DND-41 (cell line): ENCODE data around the gene FGB.

Experiments used
- ATAC-seq: fragments of 200-7000 bp; cut with Tn5 transposase; 3 replicates; pipeline ENCODE4 v1.9.1; 2021; ENCODE audit warnings: low read depth; ENCODE audit not compliant: insufficient read depth
- DNase-seq: peaks from one replicate; pipeline ENCODE4 v3.0.0-alpha.2; 2020
- H2AFZ ChIP-seq: 2 replicates; pipeline ENCODE4 v1.6.0; 2012; ENCODE audit warnings: low read depth, low read length
- H3K27ac ChIP-seq: 2 replicates; pipeline ENCODE4 v1.5.1; 2012; ENCODE audit warnings: low read length, inconsistent platforms
- H3K27me3 ChIP-seq: fragments of 200-600 bp; sonication (generic); 2 replicates; pipeline ENCODE4 v1.6.0; 2012; ENCODE audit warnings: low read length, mild to moderate bottlenecking, inconsistent platforms; ENCODE audit not compliant: insufficient read depth, poor library complexity
- H3K36me3 ChIP-seq: 2 replicates; pipeline ENCODE4 v1.5.1; 2012; ENCODE audit warnings: low read length, inconsistent platforms; ENCODE audit not compliant: insufficient read depth
- H3K4me1 ChIP-seq: 2 replicates; pipeline ENCODE4 v1.5.1; 2012; ENCODE audit warnings: mild to moderate bottlenecking, low read length; ENCODE audit not compliant: insufficient read depth
- H3K4me2 ChIP-seq: 2 replicates; pipeline ENCODE4 v1.6.0; 2012; ENCODE audit warnings: mild to moderate bottlenecking, moderate library complexity, low read length, inconsistent platforms; ENCODE audit not compliant: insufficient read depth
- H3K4me3 ChIP-seq, 2 experiments: fragments of 200-600 bp in 1 of 2; shearing (Covaris generic) in 1 of 2; 2 replicates each; pipeline ENCODE4 v1.5.1; 2012 to 2016; ENCODE audit warnings: inconsistent platforms in 2 of 2, low read length in 2 of 2, mild to moderate bottlenecking in 2 of 2, low read depth in 1 of 2, moderate library complexity in 1 of 2
- H3K79me2 ChIP-seq: 2 replicates; pipeline ENCODE4 v1.6.0; 2012; ENCODE audit warnings: low read length, inconsistent platforms; ENCODE audit not compliant: insufficient read depth
- H3K9ac ChIP-seq: 2 replicates; pipeline ENCODE4 v1.6.0; 2012; ENCODE audit warnings: low read depth, mild to moderate bottlenecking, inconsistent platforms, low read length, moderate library complexity
- H3K9me3 ChIP-seq: 2 replicates; pipeline ENCODE4 v1.5.1; 2012; ENCODE audit warnings: low read length, moderate library complexity, mild to moderate bottlenecking, inconsistent platforms; ENCODE audit not compliant: insufficient read depth, severe bottlenecking
- H4K20me1 ChIP-seq: 2 replicates; pipeline ENCODE4 v1.6.0; 2012; ENCODE audit warnings: low read length; ENCODE audit not compliant: insufficient read depth
- CTCF ChIP-seq: IDR thresholded peaks from 2 replicates; pipeline ENCODE4 v1.5.1; 2012; ENCODE audit warnings: borderline replicate concordance, low read length, moderate library complexity, mild to moderate bottlenecking; ENCODE audit not compliant: poor library complexity, severe bottlenecking; ENCODE audit errors: extremely low read depth
- EZH2 ChIP-seq: IDR thresholded peaks from 3 replicates; pipeline ENCODE4 v1.6.1; 2012; ENCODE audit warnings: borderline replicate concordance, low read depth, mild to moderate bottlenecking, moderate library complexity, low read length, inconsistent platforms; ENCODE audit not compliant: severe bottlenecking

FGB gene

DNA sequence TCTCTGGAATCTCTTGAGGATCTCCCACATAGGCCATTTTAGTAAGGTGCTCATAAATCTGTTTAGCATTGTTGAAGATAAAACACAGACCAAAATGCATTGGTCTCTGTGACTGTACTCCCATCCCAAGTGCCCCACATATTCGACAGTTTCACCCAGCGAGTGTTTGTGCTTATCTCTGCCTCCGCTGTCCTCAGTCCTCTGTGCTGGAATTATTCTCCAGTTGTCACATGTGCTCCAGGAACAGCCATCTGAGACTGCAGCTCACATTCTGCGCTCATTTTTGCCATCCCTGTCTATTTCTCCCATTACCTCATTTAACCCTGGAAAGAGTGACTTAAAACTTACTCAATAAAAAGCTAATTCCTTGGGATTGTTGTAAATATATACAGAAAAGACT is 43.6 kb upstream of the FGB start:
- no peaks in the 10 kb centered on the region for H3K79me2 ChIP-seq
- H3K9ac ChIP-seq = no peak overlapping the region
- DNase-seq (no peak), ATAC-seq (no peak)
- H3K27me3 ChIP-seq = peaks cover 6% of the 10 kb centered on the region
- H3K4me3 ChIP-seq = no peak overlapping the region
- no peak overlapping the region for H3K4me2 ChIP-seq
- no peaks in the 10 kb centered on the region for H3K36me3 ChIP-seq
- no peak for TF ChIP-seq EZH2
- TF ChIP-seq CTCF = no peak
- H3K27ac ChIP-seq = no peak overlapping the region
- no peaks in the 10 kb centered on the region for H3K9me3 ChIP-seq
- no peaks in the 10 kb centered on the region for H4K20me1 ChIP-seq
- no peak overlapping the region for H2AFZ ChIP-seq
- no peaks in the 10 kb centered on the region for H3K4me1 ChIP-seq

DNA sequence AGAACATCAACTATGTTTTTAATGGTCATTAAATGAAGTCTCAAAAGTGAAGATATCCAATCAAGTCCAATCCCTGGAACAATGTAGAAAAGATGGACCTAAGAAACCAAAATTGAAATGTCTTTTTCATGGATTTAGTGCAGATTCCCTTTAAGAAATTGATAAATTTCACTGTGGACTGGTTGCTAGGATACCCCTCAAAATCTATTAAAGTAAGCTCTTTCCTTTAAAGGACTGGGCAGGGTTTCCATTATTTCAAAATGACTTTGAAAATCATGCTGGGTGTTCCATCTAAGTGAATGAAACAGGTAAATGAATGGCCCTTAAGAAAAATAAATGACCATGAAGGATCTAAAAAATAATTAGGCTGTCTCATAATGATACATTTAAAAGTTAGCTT is 41.2 kb upstream of the FGB start:
- no peaks in the 10 kb centered on the region for H3K36me3 ChIP-seq
- no peak for DNase-seq
- no peak overlapping the region for H3K4me2 ChIP-seq
- no peak overlapping the region for H3K9ac ChIP-seq
- H3K79me2 ChIP-seq = no peaks in the 10 kb centered on the region
- peaks cover 6% of the 10 kb centered on the region for H3K27me3 ChIP-seq
- no peak for ATAC-seq
- no peaks in the 10 kb centered on the region for H3K9me3 ChIP-seq
- H2AFZ ChIP-seq = no peak overlapping the region
- TF ChIP-seq EZH2 = no peak
- TF ChIP-seq CTCF = no peak
- H3K4me1 ChIP-seq = no peaks in the 10 kb centered on the region
- no peak overlapping the region for H3K27ac ChIP-seq
- no peaks in the 10 kb centered on the region for H4K20me1 ChIP-seq
- no peak overlapping the region for H3K4me3 ChIP-seq

DNA sequence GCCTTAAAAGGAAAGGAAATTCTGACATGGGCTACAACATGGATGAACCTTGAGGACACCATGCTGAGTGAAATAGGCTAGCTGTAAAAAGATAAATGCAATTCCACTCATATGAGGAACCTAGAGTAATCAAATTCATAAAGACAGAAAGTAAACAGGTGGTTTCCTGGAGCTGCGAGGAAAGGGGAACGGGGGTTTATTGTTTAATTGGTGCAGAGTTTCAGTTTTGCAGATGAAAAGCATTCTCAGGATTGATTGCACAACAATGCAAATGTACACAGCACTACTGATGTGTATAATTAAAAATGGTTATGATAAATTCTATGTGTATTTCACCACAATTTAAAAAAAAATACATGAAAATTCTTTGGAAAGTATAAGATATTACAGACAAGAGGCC is 36.7 kb upstream of the FGB start:
- Histone ChIP-seq H3K27ac (no peak overlapping the region), H3K4me3 (no peak overlapping the region), H3K9me3 (no peaks in the 10 kb centered on the region), H4K20me1 (no peaks in the 10 kb centered on the region), H3K4me1 (no peaks in the 10 kb centered on the region), H3K79me2 (no peaks in the 10 kb centered on the region), H3K4me2 (no peak overlapping the region), H3K27me3 (no peaks in the 10 kb centered on the region), H3K36me3 (no peaks in the 10 kb centered on the region), H2AFZ (no peak overlapping the region), H3K9ac (no peak overlapping the region)
- TF ChIP-seq CTCF = no peak
- TF ChIP-seq EZH2 = no peak
- ATAC-seq (no peak), DNase-seq (no peak)

GRCh38 chr4:154527308-154527707 is 35.5 kb upstream of the FGB start:
- H3K27ac ChIP-seq = no peak overlapping the region
- no peaks in the 10 kb centered on the region for H3K79me2 ChIP-seq
- H3K4me2 ChIP-seq = no peak overlapping the region
- no peaks in the 10 kb centered on the region for H4K20me1 ChIP-seq
- H2AFZ ChIP-seq = no peak overlapping the region
- no peak overlapping the region for H3K9ac ChIP-seq
- no peaks in the 10 kb centered on the region for H3K27me3 ChIP-seq
- ATAC-seq (no peak), DNase-seq (no peak)
- no peaks in the 10 kb centered on the region for H3K4me1 ChIP-seq
- H3K9me3 ChIP-seq = no peaks in the 10 kb centered on the region
- H3K4me3 ChIP-seq = no peak overlapping the region
- TF ChIP-seq EZH2 (no peak), CTCF (no peak)
- no peaks in the 10 kb centered on the region for H3K36me3 ChIP-seq
